Measurements from ENCODE around the gene SGPP2. TPM values are rescaled to one million over a fixed set of nuclear protein-coding genes. Genes with fewer than 3 reads are reported as not detected.

SGPP2 gene
- total and polyA plus RNA-seq, 2 donors (not counting 3 experiments of a cell fraction or from before 2014, with no cell fraction given) = not detected

- dilution Hi-C loops (cut with MboI; ENCODE audit: extremely low pct_ligation_motif_present, low sequenced_read_pairs) = no loop called here
- CTCF ChIA-PET = no interaction called here
- FAIRE-seq (no peak), DNase-seq (ENCODE audit: low read depth, low spot score) (no peak)
- Histone ChIP-seq H3K27ac (ENCODE audit: insufficient read depth, low read depth, low read length) (no peak overlapping the region), H3K4me1 (ENCODE audit: control insufficient read depth, extremely low read depth, insufficient read depth, low read length) (no peaks in the 10 kb centered on the region), H3K27me3 (ENCODE audit: control insufficient read depth in 2 of 2, insufficient read depth in 2 of 2, low read length in 2 of 2) (peaks cover 9 to 23% of the 10 kb centered on the region in 2 experiments), H3K4me3 (replicated peaks in 1 of 3; ENCODE audit: insufficient read depth in 1 of 3, low read depth in 1 of 3, low read length in 3 of 3) (no peak overlapping the region), H4K20me1 (replicated peaks; ENCODE audit: control insufficient read depth, extremely low read depth, insufficient read depth, low read length) (no peaks in the 10 kb centered on the region), H3K79me2 (ENCODE audit: control insufficient read depth, insufficient read depth, low read length) (no peaks in the 10 kb centered on the region), H3K9ac (replicated peaks; ENCODE audit: extremely low read depth, insufficient read depth, low read length) (no peak overlapping the region), H3K9me3 (replicated peaks; ENCODE audit: control insufficient read depth, insufficient read depth, low read length) (no peaks in the 10 kb centered on the region), H2AFZ (ENCODE audit: low read depth, low read length) (no peak overlapping the region), H3K36me3 (ENCODE audit: control insufficient read depth in 2 of 2, extremely low read depth in 1 of 2, insufficient read depth in 2 of 2, low read length in 2 of 2) (no peaks in the 10 kb centered on the region), H3K9me1 (replicated peaks; ENCODE audit: control insufficient read depth, extremely low read depth, insufficient read depth, low read length) (no peaks in the 10 kb centered on the region), H3K4me2 (ENCODE audit: insufficient read depth, low read length) (no peak overlapping the region)
- TF ChIP-seq POLR2A (IDR thresholded peaks at IDR 0.05; ENCODE audit: low read depth, low read length) = no peak
- TF ChIP-seq FOS (IDR thresholded peaks at IDR 0.05; ENCODE audit: borderline replicate concordance, insufficient read depth, low read length) = no peak
- TF ChIP-seq MYC (IDR thresholded peaks at IDR 0.05; ENCODE audit: low read depth, low read length) = no peak
- no peak for TF ChIP-seq GATA2 (IDR thresholded peaks at IDR 0.05; ENCODE audit: insufficient read depth, insufficient read length, low read depth, low read length)
- no peak for TF ChIP-seq EZH2 (IDR thresholded peaks at IDR 0.05; ENCODE audit: borderline replicate concordance, low read depth, low read length, severe bottlenecking)
- no peak for TF ChIP-seq MAX (IDR thresholded peaks at IDR 0.05; ENCODE audit: insufficient read depth, insufficient read length)
- TF ChIP-seq JUN (IDR thresholded peaks at IDR 0.05; ENCODE audit: borderline replicate concordance, insufficient read depth, insufficient read length, low read depth) = no peak
- TF ChIP-seq POLR2AphosphoS5 (IDR thresholded peaks at IDR 0.05; ENCODE audit: insufficient read depth, low read depth, low read length) = no peak
- TF ChIP-seq, protein P1, sequence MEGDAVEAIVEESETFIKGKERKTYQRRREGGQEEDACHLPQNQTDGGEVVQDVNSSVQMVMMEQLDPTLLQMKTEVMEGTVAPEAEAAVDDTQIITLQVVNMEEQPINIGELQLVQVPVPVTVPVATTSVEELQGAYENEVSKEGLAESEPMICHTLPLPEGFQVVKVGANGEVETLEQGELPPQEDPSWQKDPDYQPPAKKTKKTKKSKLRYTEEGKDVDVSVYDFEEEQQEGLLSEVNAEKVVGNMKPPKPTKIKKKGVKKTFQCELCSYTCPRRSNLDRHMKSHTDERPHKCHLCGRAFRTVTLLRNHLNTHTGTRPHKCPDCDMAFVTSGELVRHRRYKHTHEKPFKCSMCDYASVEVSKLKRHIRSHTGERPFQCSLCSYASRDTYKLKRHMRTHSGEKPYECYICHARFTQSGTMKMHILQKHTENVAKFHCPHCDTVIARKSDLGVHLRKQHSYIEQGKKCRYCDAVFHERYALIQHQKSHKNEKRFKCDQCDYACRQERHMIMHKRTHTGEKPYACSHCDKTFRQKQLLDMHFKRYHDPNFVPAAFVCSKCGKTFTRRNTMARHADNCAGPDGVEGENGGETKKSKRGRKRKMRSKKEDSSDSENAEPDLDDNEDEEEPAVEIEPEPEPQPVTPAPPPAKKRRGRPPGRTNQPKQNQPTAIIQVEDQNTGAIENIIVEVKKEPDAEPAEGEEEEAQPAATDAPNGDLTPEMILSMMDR (IDR thresholded peaks at IDR 0.05; ENCODE audit: extremely low read depth in 1 of 2, insufficient read depth in 1 of 2, low read depth in 1 of 2, low read length in 2 of 2) = no peak
- intact Hi-C loops (cut with micrococcal nuclease) = no loop called here
- no TSS peak for BruUV-seq (replicated peaks)
- POLR2A ChIA-PET = no interaction called here
Observed at GRCh38 chr2:222547083-222547482, 122.7 kb downstream of the SGPP2 start.
